ENCODE measurements around the gene CLK2. TPM values are rescaled to one million over a fixed set of nuclear protein-coding genes. Genes with fewer than 3 reads are reported as not detected.
"Not testable (repeated sequence)": the region's sequence is repeated elsewhere in the genome, so short reads cannot be mapped to it uniquely, and the experiment has no call there.

The CLK2 gene
- total RNA-seq, 2 donors from 2014 or later = 90.7 to 106 TPM

DNA sequence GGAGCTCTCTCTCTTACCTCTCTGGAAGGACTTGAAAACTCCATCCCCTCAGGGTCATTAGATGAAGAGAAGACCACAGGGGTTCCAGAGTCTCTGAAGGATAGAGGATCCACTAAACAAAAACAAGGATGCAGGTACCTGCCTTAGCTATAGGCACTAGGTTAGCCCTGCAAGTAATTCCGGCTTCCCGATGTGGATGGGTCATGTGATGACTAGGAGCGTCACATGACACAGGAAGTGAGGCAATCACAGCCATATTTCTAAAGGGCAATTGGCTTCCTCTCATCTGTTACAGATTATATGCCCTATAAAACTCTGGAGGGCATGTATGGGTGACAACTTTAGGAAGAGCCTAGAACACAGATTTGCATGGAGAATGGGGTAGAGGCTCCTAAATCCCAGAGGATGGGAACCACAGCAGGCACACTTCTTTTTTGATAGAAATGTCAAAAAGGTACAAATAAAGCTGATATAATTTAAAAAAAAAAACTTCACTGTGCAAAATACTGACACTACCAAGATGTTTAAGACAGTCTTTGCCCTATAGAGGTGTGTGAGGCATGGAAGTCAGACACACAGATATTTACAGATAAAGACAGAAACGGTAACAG lies 32.1 kb downstream of the CLK2 start:
- Mint-ChIP-seq H3K9me3 (peaks cover 0 to 6% of the 10 kb centered on the region in 2 donors), H3K27ac (peak overlapping the region; percentile 86 to 92), H3K36me3 (peaks cover 13 to 23% of the 10 kb centered on the region in 2 donors)
- ATAC-seq (peak; percentile 37 to 53), DNase-seq (ENCODE audit: low spot score in 2 of 2) (peak in 1 of 2 donors; percentile 65)

DNA sequence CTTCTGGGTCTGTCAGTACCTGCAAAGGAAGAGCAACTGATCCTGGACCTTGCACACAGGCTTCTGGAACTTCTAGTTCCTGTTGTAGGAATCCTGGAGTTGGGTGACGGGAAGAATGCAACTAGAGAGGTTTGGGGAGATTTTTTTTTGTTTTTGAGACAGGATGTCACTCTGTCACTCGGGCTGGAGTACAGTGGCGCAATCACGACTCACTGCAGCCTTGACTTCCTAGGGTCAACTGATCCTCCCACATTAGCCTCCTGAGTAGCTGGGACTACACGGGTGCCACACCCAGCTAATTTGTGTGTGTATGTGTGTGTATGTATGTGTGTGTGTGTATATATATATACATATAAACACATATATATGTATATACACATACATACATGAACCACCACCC lies 36.9 kb downstream of the CLK2 start:
- Mint-ChIP-seq H3K9me3 (no peaks in the 10 kb centered on the region), H3K36me3 (peaks cover 0 to 13% of the 10 kb centered on the region in 2 donors), H3K27ac (no peak overlapping the region)
- no peak for DNase-seq (ENCODE audit: low spot score in 2 of 2)
- ATAC-seq = no peak

DNA sequence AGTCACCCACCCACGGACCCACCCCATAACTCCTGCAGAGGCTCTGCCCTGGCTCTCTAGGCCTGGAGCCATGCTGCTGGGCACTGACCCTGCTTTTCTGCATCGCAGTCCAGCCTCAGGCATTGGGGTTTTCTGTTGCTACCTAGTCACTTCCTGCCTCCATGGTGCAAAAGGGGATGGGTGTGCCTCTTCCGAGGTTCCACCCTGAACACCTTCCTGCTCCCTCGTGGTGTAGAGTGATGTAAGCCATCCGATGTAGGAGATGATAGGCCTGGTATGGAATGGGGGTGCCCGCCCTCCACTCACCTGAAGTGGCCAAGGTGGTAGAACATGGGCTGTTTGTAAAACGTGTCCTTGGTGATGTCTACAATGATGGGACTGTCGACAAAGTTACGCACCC lies 37.9 kb downstream of the CLK2 start:
- not testable (repeated sequence) for H3K9me3 Mint-ChIP-seq; DNase-seq (ENCODE audit: low spot score in 2 of 2); H3K36me3 Mint-ChIP-seq; ATAC-seq
- H3K27ac Mint-ChIP-seq = peak overlapping the region in 1 of 2 donors; percentile 38

DNA sequence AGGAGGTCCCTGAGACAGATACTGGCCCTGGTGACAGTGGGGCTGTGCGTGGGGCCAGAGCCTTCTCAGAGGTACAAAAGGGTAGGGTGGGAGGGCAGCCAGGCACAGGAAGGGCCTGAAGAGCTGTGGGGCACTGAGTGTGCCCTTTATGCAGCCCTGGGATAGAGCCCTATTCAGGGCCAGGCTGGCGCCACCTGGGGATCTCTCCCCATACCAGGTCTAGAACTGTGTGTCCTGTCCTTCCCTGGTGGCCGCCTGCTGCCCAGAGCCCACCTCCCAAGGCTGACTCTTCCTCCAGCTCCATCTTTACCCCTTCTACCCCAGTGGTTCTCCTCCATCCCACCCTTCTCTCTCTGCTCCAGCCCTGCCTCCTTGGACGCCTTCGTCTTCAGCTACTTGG lies 39.8 kb downstream of the CLK2 start:
- H3K36me3 Mint-ChIP-seq; H3K9me3 Mint-ChIP-seq; DNase-seq (ENCODE audit: low spot score in 2 of 2); H3K27ac Mint-ChIP-seq: not testable (repeated sequence)
- ATAC-seq = peak in 1 of 2 donors; percentile 33

DNA sequence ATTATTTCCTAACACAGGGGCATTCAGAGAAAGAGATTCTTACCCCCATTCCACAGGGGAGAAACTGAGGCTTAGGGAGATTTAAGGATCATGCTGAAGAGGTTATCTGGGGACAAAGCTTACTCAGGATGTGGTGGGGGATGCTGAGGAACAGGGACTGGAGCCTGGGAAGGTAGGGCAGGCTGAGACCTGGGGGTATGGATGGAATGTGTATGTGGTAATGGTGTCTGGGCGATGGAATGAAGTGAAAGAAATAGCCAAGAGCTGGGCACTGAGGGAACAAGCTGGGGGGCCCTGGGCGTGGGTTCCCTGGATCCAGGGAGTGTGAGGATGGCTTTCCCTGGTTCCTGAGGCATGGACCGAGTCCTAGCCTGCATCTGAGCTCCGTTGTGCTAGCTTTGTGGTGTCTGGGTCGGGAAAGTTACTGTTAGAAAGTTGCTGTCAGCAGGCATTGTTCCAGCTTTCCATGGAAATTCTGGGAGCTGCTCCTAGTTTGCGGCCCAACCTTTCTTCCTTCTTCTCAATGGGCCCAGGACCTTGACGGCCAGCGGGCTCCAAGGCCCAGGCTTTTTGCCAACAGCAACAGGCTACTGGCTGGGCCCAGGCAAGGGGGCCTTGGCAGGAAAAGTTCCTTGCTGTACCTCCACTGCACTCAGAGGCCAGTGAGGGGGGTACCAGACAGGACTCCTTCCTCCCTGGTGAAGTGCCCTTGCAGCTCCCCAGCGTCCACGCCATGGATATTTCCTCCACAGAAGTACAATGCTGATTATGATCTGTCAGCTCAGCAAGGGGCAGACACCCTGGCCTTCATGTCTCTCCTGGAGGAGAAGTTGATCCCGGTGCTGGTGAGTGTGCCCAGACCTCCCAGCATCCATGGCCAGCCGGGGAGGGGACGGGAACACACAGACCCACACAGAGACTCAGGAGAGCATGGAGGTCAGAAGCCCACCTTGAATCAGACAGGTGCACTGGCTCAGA lies 41.0 kb downstream of the CLK2 start:
- H3K27ac Mint-ChIP-seq = peak overlapping the region; percentile 29 to 75
- H3K9me3 Mint-ChIP-seq; ATAC-seq; H3K36me3 Mint-ChIP-seq; DNase-seq (ENCODE audit: low spot score in 2 of 2): not testable (repeated sequence)

DNA sequence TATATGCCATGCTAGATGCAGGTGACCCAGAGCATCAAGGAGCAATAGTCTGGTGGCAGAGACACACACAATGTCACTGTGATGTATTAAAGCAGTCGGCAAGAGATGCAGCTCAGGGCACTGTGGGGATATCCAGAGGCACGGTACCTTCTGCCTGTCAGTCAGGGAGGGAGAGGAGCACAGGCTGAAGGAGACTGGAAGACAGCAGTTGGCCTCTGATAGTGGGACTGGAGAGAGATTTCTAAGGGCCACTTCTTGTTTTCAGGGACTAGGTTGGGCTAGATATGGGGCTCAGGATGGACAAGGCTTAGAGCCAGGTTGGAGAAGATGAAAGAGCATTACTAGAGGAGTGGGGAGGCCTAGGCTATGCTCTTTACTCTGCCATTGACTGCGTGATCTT lies 42.0 kb downstream of the CLK2 start:
- DNase-seq (ENCODE audit: low spot score in 2 of 2); ATAC-seq; H3K9me3 Mint-ChIP-seq; H3K36me3 Mint-ChIP-seq: not testable (repeated sequence)
- peak overlapping the region; percentile 7 to 75 for H3K27ac Mint-ChIP-seq

DNA sequence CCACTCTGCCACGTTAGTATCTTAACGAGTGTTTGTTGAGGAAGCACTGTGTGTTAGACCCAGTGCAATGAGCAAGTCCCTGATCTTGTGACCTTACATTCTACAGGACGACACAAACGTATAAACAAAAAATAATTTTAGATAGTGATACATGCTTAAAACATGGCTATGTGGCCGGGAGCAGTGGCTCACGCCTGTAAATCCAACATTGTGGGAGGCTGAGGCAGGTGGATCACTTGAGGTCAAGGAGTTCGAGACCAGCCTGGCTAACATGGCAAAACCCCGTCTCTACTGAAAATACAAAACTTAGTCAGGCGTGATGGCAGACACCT lies 45.2 kb downstream of the CLK2 start:
- Mint-ChIP-seq H3K36me3 (peaks cover 0 to 18% of the 10 kb centered on the region in 2 donors), H3K9me3 (no peaks in the 10 kb centered on the region), H3K27ac (peak overlapping the region; percentile 82 to 96)
- DNase-seq (ENCODE audit: low spot score in 2 of 2) (no peak), ATAC-seq (no peak)

DNA sequence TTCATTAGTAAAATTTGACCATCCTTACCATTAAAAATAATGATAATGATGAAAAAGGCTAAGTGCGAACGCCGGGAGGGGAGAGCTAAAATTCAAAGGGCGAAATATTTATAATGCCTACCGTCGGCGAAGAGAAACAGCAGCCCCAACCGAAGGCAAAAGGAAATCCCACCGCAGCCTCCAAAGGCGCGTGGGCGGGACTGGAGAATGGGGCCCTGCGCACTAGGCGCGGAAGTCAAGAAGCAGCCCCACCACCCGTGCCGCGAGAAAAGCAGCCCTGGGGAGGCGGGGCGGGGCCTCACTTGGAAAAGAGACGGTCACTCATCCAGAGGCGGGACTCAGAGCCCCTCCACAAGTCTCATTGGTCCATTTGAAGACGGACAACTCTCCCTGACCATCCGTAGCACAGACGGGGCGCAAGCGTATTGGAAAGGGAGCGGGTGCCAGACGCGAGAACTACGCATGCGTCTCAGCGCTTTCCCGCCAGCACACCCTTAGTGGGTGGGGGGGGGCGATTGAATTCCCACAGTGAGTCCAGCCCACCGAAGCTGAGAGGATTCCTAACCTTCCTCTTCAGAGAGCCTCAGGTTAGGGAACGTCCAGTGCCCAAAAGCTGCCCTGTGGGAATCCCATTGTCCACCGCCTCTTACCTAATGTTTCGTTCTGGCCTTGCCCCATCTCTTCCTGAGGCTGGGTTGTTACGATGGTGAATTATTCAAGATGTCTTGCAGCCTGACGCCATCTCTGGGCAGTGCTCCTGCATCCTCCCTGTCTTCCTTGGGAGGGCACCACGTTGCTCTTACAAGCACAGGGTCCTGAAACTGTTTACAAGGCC lies 45.8 kb downstream of the CLK2 start:
- DNase-seq (ENCODE audit: low spot score in 2 of 2) = peak; percentile 98 to 99
- peak overlapping the region; percentile 87 to 96 for H3K27ac Mint-ChIP-seq
- no peaks in the 10 kb centered on the region for H3K9me3 Mint-ChIP-seq
- peak; percentile 94 to 95 for ATAC-seq
- H3K36me3 Mint-ChIP-seq = peaks cover 0 to 18% of the 10 kb centered on the region in 2 donors

DNA sequence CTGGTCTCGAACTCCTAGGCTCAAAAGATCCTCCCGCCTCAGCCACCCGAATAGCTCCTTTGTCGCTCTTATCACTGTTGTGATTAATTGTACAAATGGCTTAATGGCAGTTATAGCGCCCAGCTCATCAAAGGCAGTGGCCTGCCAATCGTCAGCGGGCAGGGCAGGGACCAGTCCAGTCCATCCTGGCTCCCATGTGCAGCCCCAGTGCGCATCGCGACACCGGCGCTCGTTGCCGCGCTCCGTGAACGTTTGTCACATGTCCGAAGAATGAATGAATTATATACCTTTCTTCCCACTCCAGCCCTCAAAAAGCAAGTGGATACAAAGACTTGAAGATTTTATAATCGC lies 46.4 kb downstream of the CLK2 start:
- ATAC-seq (peak; percentile 56 to 63), DNase-seq (ENCODE audit: low spot score in 2 of 2) (peak; percentile 55 to 77)
- no peaks in the 10 kb centered on the region for H3K9me3 Mint-ChIP-seq
- peak overlapping the region; percentile 87 to 96 for H3K27ac Mint-ChIP-seq
- peaks cover 0 to 18% of the 10 kb centered on the region in 2 donors for H3K36me3 Mint-ChIP-seq

DNA sequence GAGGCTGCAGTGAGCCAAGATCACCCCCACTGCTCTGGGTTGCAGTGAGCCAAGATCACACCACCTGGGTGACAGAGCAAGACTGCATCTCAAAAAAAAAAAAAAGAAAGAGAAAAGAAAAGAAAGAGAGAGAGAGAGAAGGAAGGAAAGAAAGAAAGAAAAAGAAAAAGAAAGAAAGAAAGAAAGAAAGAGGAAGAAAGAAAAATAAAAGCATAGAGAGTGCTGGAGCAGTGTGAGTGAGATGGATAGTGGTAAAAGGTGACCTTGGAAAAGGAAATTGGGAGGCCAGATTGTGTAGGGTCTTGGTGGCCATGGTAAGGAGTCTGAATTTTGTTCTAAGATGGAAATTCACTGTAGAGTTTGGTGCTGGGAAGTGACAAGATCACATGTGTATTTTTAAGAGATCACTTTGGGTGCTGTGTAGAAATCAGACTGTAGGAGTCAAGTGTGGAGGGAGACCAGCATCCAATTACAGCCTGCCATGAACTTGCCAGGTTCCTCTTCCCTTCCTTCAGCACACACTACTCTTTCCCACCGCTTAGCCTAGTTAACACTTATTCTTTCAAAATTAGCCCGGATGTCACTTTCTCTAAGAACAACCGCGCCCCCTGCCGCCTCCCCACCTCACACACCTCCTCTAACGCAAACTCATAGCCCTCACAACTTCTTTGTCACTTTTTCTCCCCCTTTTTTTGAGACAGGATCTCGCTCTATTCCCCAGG lies 47.0 kb downstream of the CLK2 start:
- peak overlapping the region; percentile 87 to 96 for H3K27ac Mint-ChIP-seq
- H3K9me3 Mint-ChIP-seq = no peaks in the 10 kb centered on the region
- peaks cover 0 to 18% of the 10 kb centered on the region in 2 donors for H3K36me3 Mint-ChIP-seq
- ATAC-seq (peak; percentile 50 to 55), DNase-seq (ENCODE audit: low spot score in 2 of 2) (peak in 1 of 2 donors; percentile 73)

DNA sequence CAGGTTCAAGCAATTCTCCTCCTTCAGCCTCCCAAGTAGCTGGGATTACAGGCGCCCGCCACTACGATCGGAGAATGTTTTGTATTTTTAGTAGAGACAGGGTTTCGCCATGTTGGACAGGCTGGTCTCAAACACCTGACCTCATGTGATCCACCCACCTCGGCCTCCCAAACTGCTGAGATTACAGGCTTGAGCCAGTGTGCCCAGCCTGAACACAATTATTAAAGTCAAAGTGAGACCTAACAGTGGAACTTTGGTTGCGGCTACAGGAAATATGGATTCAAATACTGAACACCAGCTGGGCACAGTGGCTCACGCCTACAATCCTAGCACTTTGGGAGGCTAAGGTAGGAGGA lies 47.9 kb downstream of the CLK2 start:
- H3K9me3 Mint-ChIP-seq; DNase-seq (ENCODE audit: low spot score in 2 of 2); ATAC-seq: not testable (repeated sequence)
- Mint-ChIP-seq H3K36me3 (peaks cover 0 to 18% of the 10 kb centered on the region in 2 donors), H3K27ac (peak overlapping the region; percentile 65 to 96)

DNA sequence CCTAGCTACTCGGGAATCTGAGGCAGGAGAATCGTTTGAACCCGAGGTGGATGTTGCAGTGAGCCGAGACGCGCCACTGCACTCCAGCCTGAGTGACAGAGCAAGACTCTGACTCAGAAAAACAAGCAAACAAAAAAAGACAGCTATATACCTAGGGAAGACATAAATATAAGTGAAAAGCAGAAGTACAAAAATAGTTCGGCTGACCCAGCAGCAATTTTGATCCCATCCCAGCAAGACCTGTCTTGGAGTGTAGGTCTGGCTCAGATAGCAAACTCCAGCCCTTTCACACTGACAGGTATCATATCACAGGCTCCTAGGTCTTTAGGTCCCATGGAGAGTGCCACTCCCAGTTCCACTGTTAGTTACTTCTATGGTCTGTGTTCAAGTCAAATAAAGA lies 50.3 kb downstream of the CLK2 start:
- no peak for DNase-seq (ENCODE audit: low spot score in 2 of 2)
- H3K9me3 Mint-ChIP-seq = no peaks in the 10 kb centered on the region
- no peak for ATAC-seq
- peaks cover 0 to 18% of the 10 kb centered on the region in 2 donors for H3K36me3 Mint-ChIP-seq
- H3K27ac Mint-ChIP-seq = no peak overlapping the region

DNA sequence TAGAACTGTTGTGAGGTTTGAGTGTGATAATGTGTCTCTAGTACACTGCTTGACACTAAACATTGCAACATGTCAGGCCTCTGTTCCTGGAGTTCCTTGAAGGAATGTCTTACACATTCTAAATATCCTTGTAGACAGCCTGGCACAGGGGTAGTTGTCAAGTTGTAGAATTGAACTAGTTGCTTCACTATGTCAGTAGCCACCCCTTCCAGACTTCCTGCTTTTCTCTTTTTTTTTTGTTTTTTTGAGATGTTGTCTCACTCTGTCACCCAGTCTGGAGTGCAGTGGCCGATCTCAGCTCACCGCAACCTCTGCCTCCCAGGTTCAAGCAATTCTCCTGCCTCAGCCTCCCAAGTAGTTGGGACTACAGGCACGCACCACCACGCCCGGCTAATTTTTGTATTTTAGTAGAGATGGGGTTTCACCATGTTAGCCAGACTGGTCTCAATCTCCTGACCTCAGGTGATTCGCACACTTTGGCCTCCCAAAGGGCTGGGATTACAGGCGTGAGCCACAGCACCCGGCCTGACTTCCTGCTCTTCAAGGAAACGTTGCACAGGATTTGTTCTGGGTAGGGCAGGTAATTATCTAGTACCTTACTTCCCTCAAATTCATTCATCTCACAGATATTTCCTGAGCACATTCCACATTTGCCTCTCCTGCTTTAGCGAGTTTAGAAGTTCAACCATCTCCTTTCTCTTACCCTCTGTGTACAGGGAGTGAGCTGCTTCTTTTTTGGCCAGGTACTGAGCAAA lies 52.9 kb downstream of the CLK2 start:
- not testable (repeated sequence) for ATAC-seq; H3K36me3 Mint-ChIP-seq; H3K9me3 Mint-ChIP-seq; DNase-seq (ENCODE audit: low spot score in 2 of 2)
- peak overlapping the region in 1 of 2 donors; percentile 67 for H3K27ac Mint-ChIP-seq

DNA sequence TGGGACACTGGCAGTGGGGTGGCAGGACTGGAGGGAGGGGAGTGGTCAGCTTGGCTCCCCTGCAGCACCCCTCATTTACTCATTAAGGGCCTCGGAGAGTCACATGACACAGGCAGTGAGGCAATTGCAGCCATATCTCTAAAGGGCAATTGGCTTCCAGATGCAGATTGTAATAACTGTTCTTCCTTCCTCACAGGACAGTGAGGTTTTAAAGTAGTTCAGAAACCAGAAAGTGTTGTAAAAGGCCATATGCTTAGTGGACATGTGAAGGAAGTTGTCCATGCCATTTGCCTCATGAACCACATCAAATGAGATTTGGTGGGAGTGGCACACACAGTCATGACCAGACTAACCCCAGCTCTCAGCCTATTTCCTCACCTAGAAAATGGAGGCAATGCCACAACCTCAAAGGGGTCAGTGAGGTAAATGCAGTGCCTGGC lies 53.7 kb downstream of the CLK2 start:
- ATAC-seq = peak; percentile 60 to 80
- no peaks in the 10 kb centered on the region for H3K36me3 Mint-ChIP-seq
- no peaks in the 10 kb centered on the region for H3K9me3 Mint-ChIP-seq
- H3K27ac Mint-ChIP-seq = peak overlapping the region in 1 of 2 donors; percentile 67
- DNase-seq (ENCODE audit: low spot score in 2 of 2) = no peak

DNA sequence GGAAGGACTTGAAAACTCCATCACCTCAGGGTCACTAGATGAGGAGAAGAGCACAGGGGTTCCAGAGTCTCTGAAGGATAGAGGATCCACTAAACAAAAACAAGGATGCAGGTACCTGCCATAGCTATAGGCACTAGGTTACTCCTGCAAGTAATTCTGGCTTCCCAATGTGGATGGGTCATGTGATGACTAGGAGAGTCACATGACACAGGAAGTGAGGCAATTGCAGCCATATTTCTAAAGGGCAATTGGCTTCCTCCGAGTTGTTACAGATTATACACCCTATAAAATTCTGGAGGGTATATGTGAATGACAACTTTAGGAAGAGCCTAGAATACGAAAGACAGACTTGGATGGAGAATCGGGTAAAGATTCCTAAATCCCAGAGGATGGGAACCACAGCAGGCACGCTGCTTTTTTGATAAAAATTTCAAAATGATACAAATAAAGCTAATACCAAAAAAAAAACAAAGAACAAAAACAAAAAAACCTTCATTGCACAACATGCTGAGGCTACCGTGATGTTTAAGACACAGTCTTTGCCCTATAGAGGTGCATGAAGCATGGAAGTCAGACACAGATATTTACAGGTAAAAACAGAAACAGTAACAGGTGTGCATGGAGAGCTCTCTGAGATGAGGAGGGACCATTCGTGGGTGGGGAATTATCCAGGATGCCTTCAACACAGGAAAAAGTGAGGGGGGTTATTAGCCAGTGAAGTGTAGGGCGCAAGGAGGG lies 54.3 kb downstream of the CLK2 start:
- peak; percentile 28 to 68 for ATAC-seq
- H3K27ac Mint-ChIP-seq = peak overlapping the region in 1 of 2 donors; percentile 67
- H3K36me3 Mint-ChIP-seq = no peaks in the 10 kb centered on the region
- no peaks in the 10 kb centered on the region for H3K9me3 Mint-ChIP-seq
- DNase-seq (ENCODE audit: low spot score in 2 of 2) = peak in 1 of 2 donors; percentile 36

All from activated naive CD4-positive, alpha-beta T cell treated with anti-CD3 and anti-CD28 coated beads, Interleukin-2, amount 50 U/mL, for 72 hours (primary cell).